Activated T-cell treated with anti-CD3 and anti-CD28 coated beads, Interleukin-2, amount 50 U/mL, for 24 hours (primary cell): Measurements from ENCODE around the gene CRB2.

ENCODE experiments used
- DNase-seq: peaks from one replicate; pipeline ENCODE4 v3.0.0-alpha.2; 2020
- H3K27ac Mint-ChIP-seq: 2 replicates; pipeline ENCODE4 v1.8.0; 2020; ENCODE audit warnings: mild to moderate bottlenecking, mixed read lengths
- H3K27me3 Mint-ChIP-seq: 2 replicates; pipeline ENCODE4 v1.8.0; 2020; ENCODE audit warnings: mixed read lengths
- H3K36me3 Mint-ChIP-seq: 2 replicates; pipeline ENCODE4 v1.8.0; 2020; ENCODE audit warnings: low read depth, mixed read lengths
- H3K4me1 Mint-ChIP-seq: 2 replicates; pipeline ENCODE4 v1.8.0; 2020; ENCODE audit warnings: low read depth, mixed read lengths
- H3K4me3 Mint-ChIP-seq: 2 replicates; pipeline ENCODE4 v1.8.0; 2020; ENCODE audit warnings: mild to moderate bottlenecking, moderate library complexity, mixed read lengths
- H3K9me3 Mint-ChIP-seq: 2 replicates; pipeline ENCODE4 v1.8.0; 2020; ENCODE audit warnings: mixed read lengths

The CRB2 gene

DNA sequence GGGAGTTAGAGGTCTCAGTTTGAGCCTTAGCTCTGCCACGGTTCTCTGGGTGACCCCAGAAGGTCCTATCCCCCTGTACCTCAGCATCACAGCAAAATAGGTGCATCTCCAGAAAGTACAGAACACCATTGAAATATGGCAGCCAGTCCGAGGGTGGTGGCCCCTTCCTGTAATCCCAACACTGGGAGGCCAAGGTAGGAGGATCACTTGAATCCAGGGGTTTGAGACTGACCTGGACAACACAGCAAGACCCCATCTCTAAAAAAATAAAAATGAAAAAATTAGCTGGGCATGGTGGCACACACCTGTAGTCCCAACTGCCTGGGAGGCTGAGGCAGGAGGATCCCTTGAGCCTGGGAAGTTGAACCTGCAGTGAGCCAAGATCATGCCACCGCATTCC lies 7.0 kb upstream of the CRB2 start:
- peaks cover 2% of the 10 kb centered on the region for H3K4me1 Mint-ChIP-seq
- no peaks in the 10 kb centered on the region for H3K9me3 Mint-ChIP-seq
- H3K27ac Mint-ChIP-seq: no peak overlapping the region
- no peaks in the 10 kb centered on the region for H3K36me3 Mint-ChIP-seq
- peaks cover 9% of the 10 kb centered on the region for H3K27me3 Mint-ChIP-seq
- no peak for DNase-seq
- H3K4me3 Mint-ChIP-seq: no peak overlapping the region

DNA sequence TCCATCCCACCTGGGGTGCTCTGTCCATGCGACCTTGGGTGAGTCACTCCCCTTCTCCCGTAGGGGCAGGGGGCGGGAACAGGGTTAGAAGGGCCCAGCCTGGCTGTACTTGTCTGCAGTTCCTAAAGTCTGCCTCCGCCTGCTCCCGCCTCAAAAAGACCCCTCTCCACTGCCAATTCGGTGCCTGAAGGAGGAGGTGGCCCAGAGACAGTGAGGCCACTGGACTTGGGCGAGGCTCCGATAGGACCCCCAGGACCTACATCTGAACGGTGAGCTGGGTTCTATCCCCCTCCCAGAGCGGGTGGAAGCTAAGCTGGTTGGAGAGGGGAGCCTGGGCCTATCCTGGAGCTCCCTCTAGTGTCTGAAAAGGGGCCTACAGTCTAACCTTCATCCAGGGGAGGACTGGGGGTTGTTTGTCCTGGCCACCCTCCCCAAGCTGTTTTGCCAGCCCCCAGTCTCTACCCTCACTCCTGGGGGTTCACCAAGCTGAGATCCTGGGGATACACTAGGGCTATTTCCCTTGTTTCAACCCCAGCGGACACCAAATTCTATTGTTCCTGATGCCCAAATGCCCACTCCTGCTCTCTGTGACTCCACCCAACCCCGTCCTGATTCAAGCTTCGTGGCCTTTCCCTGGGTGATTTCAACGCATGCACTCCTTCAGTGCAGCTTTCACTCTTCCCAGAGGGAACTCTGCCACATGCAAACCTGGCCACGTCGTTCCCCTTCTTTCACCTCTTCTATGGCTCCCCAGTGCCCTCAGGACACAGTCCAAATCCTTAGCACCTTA lies 6.1 kb upstream of the CRB2 start:
- DNase-seq: peak; percentile 75

DNA sequence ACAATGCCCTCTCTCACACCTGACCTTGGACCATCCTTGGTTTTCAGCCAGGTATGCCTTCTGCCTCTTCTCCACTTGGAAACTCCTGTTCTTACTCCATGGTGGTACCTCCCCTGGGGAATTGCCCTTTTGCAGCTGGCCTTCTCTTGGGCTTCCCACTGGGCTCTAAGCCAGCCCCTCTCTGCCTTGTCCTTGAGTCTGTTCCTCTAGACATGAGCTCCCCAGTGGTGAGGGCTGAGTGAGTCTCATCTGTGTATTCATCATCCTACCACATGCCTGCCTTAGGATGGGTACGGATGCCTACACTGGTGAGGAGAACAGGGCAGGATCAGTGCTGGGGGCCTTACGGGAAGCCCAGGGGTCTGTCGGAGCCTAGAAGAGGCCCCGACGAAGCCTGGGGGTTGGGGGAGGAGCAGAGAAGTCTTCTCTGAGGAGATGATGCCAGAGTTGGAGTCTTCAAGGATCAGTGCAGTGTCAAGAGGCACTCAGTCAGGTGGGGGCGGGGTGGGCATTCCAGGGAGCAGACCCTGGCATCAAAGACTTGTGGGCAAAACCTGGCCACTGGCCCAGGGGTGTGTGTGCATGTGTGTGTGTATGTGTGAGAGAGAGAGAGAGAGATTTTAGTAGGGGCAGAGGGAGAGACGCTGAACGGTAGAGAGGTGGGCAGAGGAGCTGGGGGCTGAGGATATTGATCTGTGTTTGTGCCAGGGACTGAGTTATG lies 5.2 kb upstream of the CRB2 start:
- Mint-ChIP-seq H3K36me3 (no peaks in the 10 kb centered on the region), H3K4me3 (no peak overlapping the region), H3K27ac (no peak overlapping the region), H3K27me3 (peaks cover 11% of the 10 kb centered on the region), H3K9me3 (no peaks in the 10 kb centered on the region), H3K4me1 (peaks cover 4% of the 10 kb centered on the region)
- DNase-seq: no peak

More for the DNA sequence above, 6.1 kb upstream of the CRB2 start:
- Mint-ChIP-seq H3K4me1 (peaks cover 4% of the 10 kb centered on the region), H3K9me3 (no peaks in the 10 kb centered on the region), H3K27ac (no peak overlapping the region), H3K4me3 (no peak overlapping the region), H3K36me3 (no peaks in the 10 kb centered on the region), H3K27me3 (peaks cover 11% of the 10 kb centered on the region)

DNA sequence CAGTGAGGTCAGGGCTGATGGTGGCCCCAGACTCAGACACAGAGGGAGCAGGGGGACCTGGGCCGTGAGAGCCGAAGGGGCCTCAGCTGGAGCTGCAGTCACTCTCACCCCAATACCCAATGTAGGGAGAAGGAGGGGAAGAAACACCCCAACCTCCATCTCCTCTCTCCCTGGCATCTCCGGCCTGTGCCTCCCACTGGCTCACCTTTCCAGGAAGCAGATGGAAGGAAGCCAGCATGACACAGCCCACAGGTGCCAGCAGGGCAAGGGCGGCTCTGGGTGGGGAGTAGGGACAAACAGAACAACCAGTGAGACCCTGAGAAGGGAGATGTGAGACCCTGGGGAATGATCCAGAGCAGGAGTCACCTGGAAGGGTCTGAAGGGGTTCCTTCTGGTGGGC lies 3.0 kb upstream of the CRB2 start:
- Mint-ChIP-seq H3K27ac (no peak overlapping the region), H3K4me1 (peaks cover 4% of the 10 kb centered on the region), H3K36me3 (no peaks in the 10 kb centered on the region), H3K4me3 (no peak overlapping the region), H3K27me3 (peaks cover 11% of the 10 kb centered on the region), H3K9me3 (no peaks in the 10 kb centered on the region)
- DNase-seq: no peak

DNA sequence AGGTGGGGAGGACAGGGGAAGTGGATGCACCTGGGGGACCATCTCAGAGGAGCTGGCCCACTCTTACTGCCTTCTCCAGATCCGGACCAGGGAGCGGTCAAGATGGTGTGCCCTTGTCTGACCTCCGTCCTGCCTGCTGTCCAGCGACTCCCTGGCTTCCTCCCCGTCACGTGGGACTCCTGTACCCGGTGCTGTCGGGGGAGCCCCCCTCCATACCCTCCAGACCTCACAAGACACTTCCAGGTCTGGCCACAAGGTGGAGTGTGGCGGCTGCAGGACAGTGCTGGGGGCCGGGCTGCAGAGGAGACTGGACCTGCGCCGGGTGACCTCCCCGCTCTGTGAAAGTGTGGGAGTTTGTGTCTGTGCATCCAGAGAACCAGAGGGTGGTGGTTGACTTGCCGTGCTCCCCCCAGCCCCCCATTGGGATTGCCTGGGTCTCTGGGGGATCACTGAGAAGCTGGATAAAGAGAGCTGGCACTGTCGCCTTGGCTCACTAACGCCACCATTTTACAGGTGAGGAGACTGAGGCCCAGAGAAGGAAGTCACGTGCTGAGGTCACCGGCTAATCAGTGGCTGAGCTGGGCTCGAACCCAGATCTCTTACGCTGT lies 1.9 kb upstream of the CRB2 start:
- peak; percentile 74 for DNase-seq
- H3K27ac Mint-ChIP-seq: no peak overlapping the region
- H3K36me3 Mint-ChIP-seq: no peaks in the 10 kb centered on the region
- H3K4me3 Mint-ChIP-seq: no peak overlapping the region
- no peaks in the 10 kb centered on the region for H3K9me3 Mint-ChIP-seq
- H3K4me1 Mint-ChIP-seq: peaks cover 13% of the 10 kb centered on the region
- peaks cover 11% of the 10 kb centered on the region for H3K27me3 Mint-ChIP-seq

DNA sequence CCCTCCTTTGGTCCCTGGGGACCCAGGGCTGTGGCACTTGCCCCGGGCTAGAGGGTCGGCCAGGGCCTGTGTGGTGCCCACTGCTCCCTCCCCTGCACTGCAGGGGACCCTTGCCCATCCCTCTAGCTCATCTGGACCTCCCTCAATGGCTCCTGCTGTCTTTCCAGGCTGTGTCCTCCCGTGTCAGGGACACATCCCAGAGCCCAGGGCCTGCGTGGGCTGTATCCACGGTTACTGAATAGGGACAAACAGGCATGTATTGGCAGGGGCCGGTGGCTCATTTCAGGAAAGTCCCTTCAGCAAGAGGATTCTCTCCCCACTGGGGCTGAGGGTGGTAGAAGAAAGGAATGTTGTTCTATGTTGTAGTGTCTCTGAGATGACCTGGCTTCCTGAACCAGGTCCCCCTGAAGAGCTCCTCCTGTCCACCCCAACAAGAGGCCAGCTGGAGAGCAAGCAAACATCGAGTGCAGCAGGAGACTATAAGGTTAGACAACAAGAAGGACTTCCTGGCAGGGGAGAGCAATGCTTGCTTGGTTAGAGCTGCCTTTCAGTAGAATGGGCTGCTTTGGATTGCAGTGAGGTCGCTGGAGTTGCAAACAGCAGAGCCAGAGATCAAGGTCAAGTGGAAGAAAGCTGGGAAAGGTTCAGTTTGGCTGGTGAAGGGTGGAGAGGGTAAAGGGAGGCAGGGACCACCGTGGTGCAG lies 1.0 kb upstream of the CRB2 start:
- DNase-seq: no peak
- Mint-ChIP-seq H3K4me1 (peaks cover 20% of the 10 kb centered on the region), H3K9me3 (no peaks in the 10 kb centered on the region), H3K27me3 (peaks cover 11% of the 10 kb centered on the region), H3K4me3 (no peak overlapping the region), H3K36me3 (no peaks in the 10 kb centered on the region), H3K27ac (no peak overlapping the region)

DNA sequence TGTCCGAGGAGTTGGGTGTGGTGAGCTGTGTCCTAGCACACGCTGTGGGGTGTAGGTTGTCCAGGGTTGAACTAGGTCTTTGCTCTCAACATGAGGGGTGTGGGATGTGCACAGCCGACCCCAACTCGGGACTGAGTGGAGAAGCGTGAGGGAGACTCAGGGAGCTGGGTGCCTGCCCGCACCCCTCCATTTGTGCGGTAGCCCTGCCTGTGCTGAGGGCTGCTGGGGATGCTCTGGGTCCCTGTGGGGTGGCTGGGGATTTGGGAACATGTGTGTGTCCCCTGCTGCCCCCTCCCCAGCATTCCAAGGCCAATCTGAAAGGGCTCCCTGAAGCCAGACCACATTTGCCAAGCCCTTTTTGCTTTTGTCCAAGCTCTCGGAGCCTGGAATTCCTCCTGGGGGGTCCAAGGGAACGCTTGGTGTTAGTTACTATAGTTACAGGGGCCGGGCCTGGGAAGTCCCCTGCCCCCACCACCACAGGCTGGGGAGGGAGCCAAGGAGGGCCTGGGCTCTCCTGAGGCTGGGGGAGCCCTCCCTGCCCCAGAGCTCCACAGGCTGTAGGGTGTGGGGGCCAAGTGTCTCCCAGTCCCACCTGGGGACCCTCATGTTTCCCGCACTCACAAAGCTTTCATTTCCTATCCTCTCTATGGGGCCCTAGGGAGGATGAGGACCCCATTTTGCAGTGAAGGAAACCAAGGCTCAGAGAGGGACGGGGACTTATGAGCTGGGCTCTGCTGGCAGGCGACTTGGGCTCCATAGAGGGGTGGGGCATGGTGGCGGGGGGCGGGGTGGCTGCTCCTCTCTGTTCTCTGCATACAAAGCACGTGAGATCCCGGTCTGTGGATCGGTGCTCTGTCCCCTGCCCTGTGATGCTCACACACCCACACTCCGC lies 1.1 kb downstream of the CRB2 start:
- Mint-ChIP-seq H3K36me3 (no peaks in the 10 kb centered on the region), H3K27ac (no peak overlapping the region), H3K4me3 (no peak overlapping the region), H3K4me1 (peaks cover 26% of the 10 kb centered on the region), H3K27me3 (peaks cover 11% of the 10 kb centered on the region), H3K9me3 (no peaks in the 10 kb centered on the region)
- no peak for DNase-seq

DNA sequence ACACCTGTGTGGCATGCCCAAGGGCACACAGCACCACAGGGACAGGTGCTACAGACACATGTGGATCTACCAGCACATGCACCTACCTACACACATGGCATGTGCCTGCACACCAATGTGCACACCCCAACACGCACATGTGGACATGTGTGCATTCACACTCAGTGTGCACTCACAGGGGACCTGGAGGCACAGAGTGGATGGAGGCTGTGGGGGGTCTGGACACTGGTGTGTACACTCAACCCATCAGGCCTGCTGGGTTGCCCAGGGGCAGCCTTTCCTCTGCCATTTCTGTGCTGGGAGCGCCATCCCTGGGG lies 1.7 kb downstream of the CRB2 start:
- H3K27ac Mint-ChIP-seq: no peak overlapping the region
- no peaks in the 10 kb centered on the region for H3K9me3 Mint-ChIP-seq
- peaks cover 26% of the 10 kb centered on the region for H3K4me1 Mint-ChIP-seq
- no peak overlapping the region for H3K4me3 Mint-ChIP-seq
- H3K36me3 Mint-ChIP-seq: no peaks in the 10 kb centered on the region
- peaks cover 8% of the 10 kb centered on the region for H3K27me3 Mint-ChIP-seq
- no peak for DNase-seq

DNA sequence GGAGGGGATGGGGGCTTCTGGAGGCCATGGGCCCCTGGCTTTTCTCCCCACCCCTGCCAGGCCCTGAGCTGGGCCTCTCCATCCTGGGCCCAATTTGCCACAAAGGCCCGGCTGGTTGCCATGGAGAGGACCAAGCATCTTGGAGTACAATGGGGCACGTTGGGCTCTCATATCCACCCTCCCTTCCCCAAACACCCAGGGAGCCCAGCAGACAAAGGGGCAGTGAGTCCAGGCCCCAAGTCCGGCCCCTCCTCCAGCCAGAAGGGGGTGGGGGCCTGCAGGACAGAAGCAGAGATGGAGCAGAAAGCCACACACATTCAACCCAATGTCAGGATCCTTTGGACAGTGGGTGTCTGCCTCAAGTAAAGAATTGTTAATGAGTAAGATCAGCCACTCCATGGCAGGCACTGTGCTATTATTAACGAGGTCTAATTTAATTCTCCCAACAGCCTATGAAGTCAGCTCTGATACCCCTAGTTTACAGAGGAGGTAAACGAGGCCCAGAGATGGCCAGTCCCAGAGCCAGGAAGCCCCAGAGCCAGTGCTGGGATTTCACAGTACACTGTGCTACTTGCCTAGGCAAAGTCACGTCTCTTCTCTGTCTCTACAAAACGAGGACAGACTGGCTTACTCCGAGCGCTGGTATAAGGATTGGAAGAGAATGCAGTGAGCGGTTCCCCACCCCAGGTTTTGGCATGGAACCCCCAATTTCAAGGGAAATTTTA lies 2.3 kb downstream of the CRB2 start:
- Mint-ChIP-seq H3K4me3 (no peak overlapping the region), H3K36me3 (no peaks in the 10 kb centered on the region), H3K9me3 (no peaks in the 10 kb centered on the region), H3K27me3 (peaks cover 5% of the 10 kb centered on the region), H3K4me1 (peaks cover 26% of the 10 kb centered on the region), H3K27ac (no peak overlapping the region)
- DNase-seq: no peak

DNA sequence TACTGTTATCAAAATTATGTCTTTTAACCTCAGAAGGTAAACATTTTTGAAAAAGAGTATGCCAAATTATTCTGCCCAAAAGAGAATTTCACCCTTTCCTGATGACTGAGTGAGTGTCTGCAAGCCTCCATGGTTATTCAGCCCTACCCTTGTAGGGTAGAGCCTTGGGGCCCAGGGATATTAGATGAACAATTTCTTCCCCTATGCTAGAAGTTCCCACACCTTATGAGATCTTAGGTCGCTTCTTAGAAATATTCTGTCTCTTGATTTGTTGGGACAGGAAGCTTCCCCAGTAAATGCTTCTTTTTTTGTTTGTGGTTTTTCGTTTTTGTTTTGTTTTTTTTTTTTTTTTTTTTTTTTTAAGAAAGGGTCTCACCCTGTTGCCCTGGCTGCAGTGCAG lies 3.1 kb downstream of the CRB2 start:
- H3K27ac Mint-ChIP-seq: no peak overlapping the region
- peaks cover 25% of the 10 kb centered on the region for H3K4me1 Mint-ChIP-seq
- H3K4me3 Mint-ChIP-seq: no peak overlapping the region
- H3K27me3 Mint-ChIP-seq: peaks cover 1% of the 10 kb centered on the region
- H3K36me3 Mint-ChIP-seq: no peaks in the 10 kb centered on the region
- H3K9me3 Mint-ChIP-seq: no peaks in the 10 kb centered on the region
- DNase-seq: no peak

DNA sequence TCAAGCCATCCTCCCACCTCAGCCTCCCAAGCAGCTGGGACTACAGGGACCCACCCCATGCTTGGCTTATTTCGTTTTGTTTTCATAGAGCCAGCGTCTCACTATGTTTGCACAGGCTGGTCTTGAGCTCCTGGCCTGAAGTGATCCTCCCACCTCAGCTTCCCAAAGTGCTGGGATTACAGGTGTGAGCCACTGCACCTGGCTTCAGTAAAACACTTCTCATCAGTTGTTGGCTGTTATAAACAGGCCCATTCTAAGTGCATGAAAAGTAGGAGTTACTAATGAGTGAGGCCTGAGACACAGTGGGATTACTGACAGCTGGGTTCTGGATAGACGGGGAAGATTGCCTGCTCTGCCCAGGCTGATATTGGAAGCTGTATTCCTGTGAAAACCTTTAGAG lies 3.5 kb downstream of the CRB2 start:
- Mint-ChIP-seq H3K9me3 (no peaks in the 10 kb centered on the region), H3K4me1 (peaks cover 24% of the 10 kb centered on the region), H3K4me3 (no peak overlapping the region), H3K27me3 (no peaks in the 10 kb centered on the region), H3K36me3 (no peaks in the 10 kb centered on the region), H3K27ac (no peak overlapping the region)
- no peak for DNase-seq

DNA sequence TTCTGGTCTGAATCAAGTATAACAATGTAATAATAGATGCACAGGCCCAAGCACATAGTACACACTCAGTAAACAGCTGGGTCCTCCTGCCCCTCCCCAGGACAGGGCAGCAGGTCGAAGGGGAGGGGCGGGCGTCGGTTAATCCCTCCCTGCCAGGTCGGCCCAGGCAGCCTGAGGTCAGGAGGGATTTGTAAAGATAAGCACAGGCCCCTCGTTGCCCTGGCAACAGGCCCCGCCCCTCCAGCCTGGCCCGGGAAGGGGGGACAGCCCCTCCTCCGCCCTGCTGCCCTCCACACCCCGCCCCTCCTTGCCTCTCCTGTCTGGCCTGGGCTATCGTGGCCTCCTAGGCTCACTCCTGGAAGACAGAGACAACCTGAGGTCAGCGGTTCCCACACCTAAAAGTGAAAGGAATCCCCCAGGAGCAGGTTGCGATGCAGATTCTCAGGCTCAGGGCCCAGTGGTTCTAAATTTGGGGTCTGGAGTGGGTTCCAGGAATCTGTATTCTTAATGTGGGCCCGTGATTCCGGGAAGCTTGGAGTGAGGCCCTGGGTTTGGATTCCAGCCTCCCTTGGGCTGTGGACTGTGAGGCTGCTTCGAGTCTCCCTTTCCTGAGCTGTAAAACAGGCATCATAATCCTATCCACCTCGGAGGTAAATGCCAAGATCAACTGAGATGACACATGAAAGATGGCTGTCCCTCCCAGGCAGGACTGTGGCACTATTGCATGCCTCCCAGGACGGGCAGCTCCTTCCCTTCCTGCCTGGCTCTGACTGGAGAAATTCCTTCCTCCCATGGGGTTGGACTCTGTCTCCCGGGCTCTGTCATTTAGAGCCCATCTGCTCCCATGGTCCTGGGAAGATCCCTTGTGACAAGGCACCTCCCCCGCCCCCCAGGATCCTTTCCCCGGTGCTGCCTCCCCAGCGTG lies 4.4 kb downstream of the CRB2 start:
- no peak overlapping the region for H3K4me3 Mint-ChIP-seq
- no peaks in the 10 kb centered on the region for H3K36me3 Mint-ChIP-seq
- peak; percentile 58 for DNase-seq
- H3K9me3 Mint-ChIP-seq: no peaks in the 10 kb centered on the region
- H3K4me1 Mint-ChIP-seq: peaks cover 24% of the 10 kb centered on the region
- no peak overlapping the region for H3K27ac Mint-ChIP-seq
- H3K27me3 Mint-ChIP-seq: no peaks in the 10 kb centered on the region
